Vagina (tissue), 2 donors: Measurements from ENCODE around the gene PDCD10. TPM values are rescaled to one million over a fixed set of nuclear protein-coding genes. Genes with fewer than 3 reads are reported as not detected.

Experiments
- DNase-seq, 2 donors: peaks; one replicate each; pipeline ENCODE4 v3.0.0-alpha.2; 2017; ENCODE audit errors: extremely low spot score in 2 of 2
- H3K27ac ChIP-seq: fragments of 200-600 bp; sonication (generic); one replicate; pipeline ENCODE4 v1.5.1; 2019
- H3K27me3 ChIP-seq: fragments of 200-600 bp; sonication (generic); one replicate; pipeline ENCODE4 v1.5.1; 2019
- H3K36me3 ChIP-seq, 2 donors: fragments of 200-600 bp; sonication (generic); one replicate each; pipeline ENCODE4 v1.5.1; 2017 to 2019
- H3K4me1 ChIP-seq: fragments of 200-600 bp; sonication (generic); one replicate; pipeline ENCODE4 v1.5.1; 2019
- H3K4me3 ChIP-seq, 2 donors: fragments of 200-600 bp; sonication (generic); 1 replicate in 1 of 2; 2 replicates in 1 of 2; pipeline ENCODE4 v1.5.1; 2016 to 2019
- H3K9me3 ChIP-seq: fragments of 200-600 bp; sonication (generic); one replicate; pipeline ENCODE4 v1.5.1; 2019
- POLR2A ChIP-seq, 2 donors: fragments of 450-650 bp; IDR thresholded peaks; one replicate each; pipeline ENCODE4 v1.6.1; 2017; ENCODE audit warnings: antibody characterized with exemption in 2 of 2, mild to moderate bottlenecking in 2 of 2, moderate library complexity in 2 of 2
- POLR2AphosphoS5 ChIP-seq, 2 donors: sonication (generic); formaldehyde crosslinking; IDR thresholded peaks; one replicate each; pipeline ENCODE4 v1.9.0; 2017; ENCODE audit warnings: antibody characterized with exemption in 2 of 2, mild to moderate bottlenecking in 2 of 2, low read depth in 1 of 2; ENCODE audit not compliant: insufficient read depth in 1 of 2
- intact Hi-C: fragments of 100-400 bp; cut with DNase I; formaldehyde crosslinking; loops from one replicate; pipeline ENCODE4 v1.15.1; 2023
- total RNA-seq: library from RNA; depleted of rRNA; stranded (reverse); fragments of >200 nt; gene quantifications from one replicate; pipeline ENCODE4 v1.2.3, GENCODE V29; 2016
- TF ChIP-seq, protein P1 (sequence below), 3 experiments: fragments of 450-650 bp in 2 of 3; fragments of 200-600 bp in 1 of 3; sonication (generic) in 1 of 3; IDR thresholded peaks; one replicate each; pipeline ENCODE4 v1.5.1; 2017 to 2019; ENCODE audit warnings: antibody characterized with exemption in 3 of 3, mild to moderate bottlenecking in 2 of 3, moderate library complexity in 2 of 3

Gene PDCD10
- total RNA-seq, 1 donor from 2014 or later: 71.7 TPM

DNA sequence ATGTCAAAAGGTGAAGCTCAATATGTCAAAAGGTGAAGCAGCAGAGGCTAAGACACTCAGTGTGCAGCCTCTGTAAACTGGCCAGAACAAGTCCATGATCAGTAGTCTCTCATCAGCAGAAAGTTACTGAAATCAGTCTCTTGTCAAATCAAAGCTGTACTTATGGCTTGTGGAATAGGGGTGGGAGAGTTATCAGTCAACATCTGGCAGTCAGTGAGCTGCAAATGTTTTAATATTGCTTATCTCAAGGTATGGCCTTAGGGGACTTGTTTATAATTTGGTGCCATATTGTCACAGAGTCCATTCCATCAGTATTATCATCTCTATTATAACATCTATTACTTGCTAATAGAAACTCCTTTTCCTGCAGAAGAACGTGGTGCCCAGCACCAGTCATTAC, 66.0 kb downstream of the PDCD10 start:
- H3K4me3 ChIP-seq: no peak overlapping the region
- H3K9me3 ChIP-seq: no peaks in the 10 kb centered on the region
- no peak for TF ChIP-seq POLR2A (IDR thresholded peaks at IDR 0.05)
- TF ChIP-seq, protein P1, sequence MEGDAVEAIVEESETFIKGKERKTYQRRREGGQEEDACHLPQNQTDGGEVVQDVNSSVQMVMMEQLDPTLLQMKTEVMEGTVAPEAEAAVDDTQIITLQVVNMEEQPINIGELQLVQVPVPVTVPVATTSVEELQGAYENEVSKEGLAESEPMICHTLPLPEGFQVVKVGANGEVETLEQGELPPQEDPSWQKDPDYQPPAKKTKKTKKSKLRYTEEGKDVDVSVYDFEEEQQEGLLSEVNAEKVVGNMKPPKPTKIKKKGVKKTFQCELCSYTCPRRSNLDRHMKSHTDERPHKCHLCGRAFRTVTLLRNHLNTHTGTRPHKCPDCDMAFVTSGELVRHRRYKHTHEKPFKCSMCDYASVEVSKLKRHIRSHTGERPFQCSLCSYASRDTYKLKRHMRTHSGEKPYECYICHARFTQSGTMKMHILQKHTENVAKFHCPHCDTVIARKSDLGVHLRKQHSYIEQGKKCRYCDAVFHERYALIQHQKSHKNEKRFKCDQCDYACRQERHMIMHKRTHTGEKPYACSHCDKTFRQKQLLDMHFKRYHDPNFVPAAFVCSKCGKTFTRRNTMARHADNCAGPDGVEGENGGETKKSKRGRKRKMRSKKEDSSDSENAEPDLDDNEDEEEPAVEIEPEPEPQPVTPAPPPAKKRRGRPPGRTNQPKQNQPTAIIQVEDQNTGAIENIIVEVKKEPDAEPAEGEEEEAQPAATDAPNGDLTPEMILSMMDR (IDR thresholded peaks at IDR 0.05): no peak
- no peak for TF ChIP-seq POLR2AphosphoS5 (IDR thresholded peaks at IDR 0.05; ENCODE audit: insufficient read depth in 1 of 2, low read depth in 1 of 2)
- DNase-seq: no peak
- intact Hi-C loops: no loop called here
- no peaks in the 10 kb centered on the region for H3K36me3 ChIP-seq
- H3K4me1 ChIP-seq: no peaks in the 10 kb centered on the region
- H3K27ac ChIP-seq: no peak overlapping the region
- H3K27me3 ChIP-seq: no peaks in the 10 kb centered on the region

GRCh38 chr3:167666563-167666962, 68.1 kb downstream of the PDCD10 start:
- no peak overlapping the region for H3K27ac ChIP-seq
- H3K36me3 ChIP-seq: no peaks in the 10 kb centered on the region
- H3K27me3 ChIP-seq: no peaks in the 10 kb centered on the region
- no peaks in the 10 kb centered on the region for H3K9me3 ChIP-seq
- H3K4me1 ChIP-seq: no peaks in the 10 kb centered on the region
- TF ChIP-seq, protein P1 (IDR thresholded peaks at IDR 0.05): no peak
- TF ChIP-seq POLR2AphosphoS5 (IDR thresholded peaks at IDR 0.05; ENCODE audit: insufficient read depth in 1 of 2, low read depth in 1 of 2): no peak
- no peak for TF ChIP-seq POLR2A (IDR thresholded peaks at IDR 0.05)
- H3K4me3 ChIP-seq: no peak overlapping the region
- DNase-seq: no peak
- intact Hi-C loops: no loop called here

DNA sequence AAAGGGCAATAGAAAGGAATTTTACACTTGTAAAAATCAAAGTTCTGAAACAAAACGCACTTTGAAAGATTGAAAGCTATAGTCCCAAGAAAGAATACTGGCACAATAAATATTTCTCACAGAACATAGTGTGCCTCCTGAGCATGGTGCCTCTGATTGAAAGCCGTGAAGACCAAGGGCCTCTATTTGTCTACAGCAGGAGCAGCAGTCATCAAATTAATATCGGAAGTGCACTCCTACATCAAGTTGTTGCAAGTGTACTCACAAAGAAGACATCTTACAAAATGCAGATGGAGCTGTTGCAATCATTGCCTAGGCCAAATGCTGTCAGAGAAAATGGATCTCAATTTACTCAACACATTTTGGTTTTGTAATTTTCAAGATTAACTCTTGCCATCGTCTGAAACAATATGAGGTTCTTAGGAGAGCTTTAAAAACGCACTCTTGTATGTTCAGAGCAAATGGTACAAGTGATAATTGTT, 71.7 kb downstream of the PDCD10 start:
- intact Hi-C loops: no loop called here
- TF ChIP-seq, protein P1 (IDR thresholded peaks at IDR 0.05): no peak
- TF ChIP-seq POLR2AphosphoS5 (IDR thresholded peaks at IDR 0.05; ENCODE audit: insufficient read depth in 1 of 2, low read depth in 1 of 2) (no peak), POLR2A (IDR thresholded peaks at IDR 0.05) (no peak)
- H3K4me3 ChIP-seq: no peak overlapping the region
- no peaks in the 10 kb centered on the region for H3K27me3 ChIP-seq
- H3K36me3 ChIP-seq: no peaks in the 10 kb centered on the region
- no peak for DNase-seq
- no peak overlapping the region for H3K27ac ChIP-seq
- no peaks in the 10 kb centered on the region for H3K4me1 ChIP-seq
- no peaks in the 10 kb centered on the region for H3K9me3 ChIP-seq

DNA sequence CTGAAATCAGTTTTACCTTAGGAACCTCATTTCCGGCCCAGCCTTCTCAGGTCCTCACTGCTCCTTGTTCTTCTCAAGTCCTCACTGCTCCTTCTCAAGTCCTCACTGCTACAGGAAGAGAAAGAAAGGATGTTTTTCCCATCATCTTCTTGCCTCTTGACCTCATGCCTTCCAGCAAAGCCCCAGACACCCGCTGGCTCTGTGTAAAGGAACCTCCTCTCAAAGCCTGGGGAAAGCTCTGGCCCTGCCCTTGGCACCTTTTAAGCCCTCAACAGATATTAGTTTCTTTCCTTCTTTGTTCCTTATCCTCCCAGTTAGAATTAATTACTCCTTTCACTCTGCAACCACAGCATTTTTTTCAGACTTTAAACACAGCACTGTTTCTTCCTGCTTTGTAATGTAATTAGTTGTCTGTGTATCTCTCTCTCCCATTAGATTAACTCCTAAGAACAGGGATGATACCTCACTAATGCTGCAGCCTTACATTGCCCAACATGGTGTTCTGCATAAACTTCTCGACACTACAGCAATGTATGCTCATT, 76.9 kb downstream of the PDCD10 start:
- H3K36me3 ChIP-seq: no peaks in the 10 kb centered on the region
- intact Hi-C loops: no loop called here
- H3K9me3 ChIP-seq: no peaks in the 10 kb centered on the region
- H3K27me3 ChIP-seq: no peaks in the 10 kb centered on the region
- H3K27ac ChIP-seq: no peak overlapping the region
- no peak for DNase-seq
- no peaks in the 10 kb centered on the region for H3K4me1 ChIP-seq
- H3K4me3 ChIP-seq: no peak overlapping the region
- TF ChIP-seq, protein P1 (IDR thresholded peaks at IDR 0.05): no peak
- no peak for TF ChIP-seq POLR2AphosphoS5 (IDR thresholded peaks at IDR 0.05; ENCODE audit: insufficient read depth in 1 of 2, low read depth in 1 of 2)
- no peak for TF ChIP-seq POLR2A (IDR thresholded peaks at IDR 0.05)

DNA sequence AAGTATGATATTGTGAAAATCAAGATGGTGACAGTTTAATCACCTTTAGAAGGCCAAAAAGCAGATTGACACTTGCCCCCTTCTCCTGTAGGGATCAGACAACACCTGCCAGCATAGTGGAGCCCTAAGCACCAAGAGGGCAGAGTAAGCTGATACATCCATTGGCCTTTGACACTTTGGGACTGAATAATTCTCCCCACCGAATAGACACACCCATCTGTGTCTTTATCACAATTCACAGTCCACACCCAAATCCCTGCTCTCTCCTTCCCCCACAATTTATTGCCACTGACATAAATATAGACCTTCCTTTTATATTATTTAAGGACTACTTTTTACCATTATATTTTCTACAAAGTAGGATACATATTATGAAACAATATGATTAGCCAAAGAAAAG, 77.9 kb downstream of the PDCD10 start:
- Histone ChIP-seq H3K27ac (no peak overlapping the region), H3K36me3 (no peaks in the 10 kb centered on the region), H3K9me3 (no peaks in the 10 kb centered on the region), H3K4me3 (no peak overlapping the region), H3K4me1 (no peaks in the 10 kb centered on the region), H3K27me3 (no peaks in the 10 kb centered on the region)
- DNase-seq: no peak
- TF ChIP-seq POLR2A (IDR thresholded peaks at IDR 0.05): no peak
- TF ChIP-seq, protein P1 (IDR thresholded peaks at IDR 0.05): no peak
- no peak for TF ChIP-seq POLR2AphosphoS5 (IDR thresholded peaks at IDR 0.05; ENCODE audit: insufficient read depth in 1 of 2, low read depth in 1 of 2)
- intact Hi-C loops: no loop called here
